ENCODE measurements around the gene MTURN.
A peak's percentile ranks its signal among the peaks of the same experiment; 100 is the strongest.
"Not testable (repeated sequence)": the region's sequence is repeated elsewhere in the genome, so short reads cannot be mapped to it uniquely, and the experiment has no call there.

MTURN gene

GRCh38 chr7:30134611-30135300, at the start of gene MTURN:
Gene MTURN (plus strand): TSS chr7:30134986. CDS start chr7:30135137, 151 bp downstream.
- peak; percentile 77 for DNase-seq

DNA sequence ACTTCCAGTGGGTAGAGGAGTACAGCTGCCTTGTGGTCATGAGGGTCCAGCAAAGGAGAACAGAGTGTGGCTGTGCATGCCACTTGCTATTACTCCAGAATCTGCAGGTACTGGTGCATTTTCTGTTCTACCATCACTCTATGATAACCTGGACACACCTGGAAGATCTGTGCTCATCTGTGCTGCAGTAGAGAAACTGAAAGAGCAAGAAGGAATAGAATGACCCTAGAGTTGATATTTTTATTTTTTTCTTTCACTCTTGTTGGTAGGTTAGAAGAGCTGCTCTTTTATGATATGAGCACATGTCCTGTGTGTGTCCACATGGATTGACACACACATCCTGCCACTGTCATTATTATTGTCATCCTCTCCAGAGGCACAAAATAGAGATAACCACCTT, 48.3 kb upstream of the MTURN start:
- no peak for DNase-seq

GRCh38 chr7:30087371-30087770, 47.4 kb upstream of the MTURN start:
- DNase-seq, result no peak

GRCh38 chr7:30088362-30088761, 46.4 kb upstream of the MTURN start:
- no peak for DNase-seq

DNA sequence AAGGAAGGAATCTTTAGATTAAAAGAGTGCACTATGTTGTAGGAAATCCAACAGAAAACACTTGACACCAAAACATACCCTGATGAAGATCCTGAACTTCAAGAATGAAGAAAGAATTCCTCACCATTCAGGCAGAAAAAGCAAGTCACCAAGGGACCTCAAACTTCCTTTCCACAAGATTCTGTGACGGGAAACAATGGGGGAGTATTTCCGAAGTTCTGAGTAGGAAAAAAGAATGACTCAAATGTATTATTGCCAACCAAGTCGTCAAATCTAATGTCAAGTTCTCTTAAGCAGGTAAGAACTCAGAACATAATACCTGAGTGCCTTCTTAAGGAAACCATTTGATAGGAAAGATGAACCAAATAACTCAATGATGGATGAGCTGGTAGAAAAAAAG, 44.7 kb upstream of the MTURN start:
- no peak for DNase-seq

- peak; percentile 43 for DNase-seq
Observed at GRCh38 chr7:30091491-30091912, 43.3 kb upstream of the MTURN start.

DNA sequence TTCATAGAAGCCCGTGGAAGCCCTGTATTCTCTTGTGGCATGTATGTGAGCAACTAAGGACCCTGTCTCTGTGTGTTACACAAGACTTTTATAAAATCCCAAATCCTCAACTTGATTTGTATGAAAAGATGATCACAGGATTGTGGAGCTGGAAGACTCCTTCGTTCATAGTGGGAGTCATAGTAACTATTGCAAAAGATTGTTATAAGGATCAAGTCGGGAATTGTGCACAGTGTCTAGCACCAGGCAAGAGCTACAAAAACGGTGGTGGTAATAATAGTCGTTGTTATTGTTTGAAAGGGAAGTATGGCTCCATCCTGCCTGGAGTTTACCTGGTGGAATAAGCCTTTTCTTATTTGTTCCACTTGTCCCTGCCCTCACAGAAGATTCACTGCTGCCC, 42.8 kb upstream of the MTURN start:
- no peak for DNase-seq

- DNase-seq, result no peak
Observed at GRCh38 chr7:30093420-30093952, 41.3 kb upstream of the MTURN start.

GRCh38 chr7:30098599-30098998, 36.2 kb upstream of the MTURN start:
- not testable (repeated sequence) for DNase-seq

DNA sequence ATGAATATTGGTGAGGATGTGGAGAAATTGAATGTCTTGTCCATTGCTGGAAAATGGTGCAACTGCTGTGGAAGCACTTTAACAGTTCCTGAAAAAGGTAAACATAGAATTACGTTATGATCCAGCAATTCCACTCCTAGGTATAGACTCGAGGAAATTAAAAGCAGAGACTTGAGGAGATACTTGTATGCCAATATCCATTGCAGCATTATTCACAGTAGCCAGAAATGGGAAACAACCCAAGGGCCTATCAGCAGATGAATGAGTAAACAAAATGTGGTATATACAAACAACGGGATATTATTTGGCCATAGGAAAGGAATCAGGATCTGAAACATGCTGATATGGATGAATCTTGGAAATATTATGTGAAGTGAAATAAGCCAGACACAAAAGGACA, 32.5 kb upstream of the MTURN start:
- no peak for DNase-seq

DNA sequence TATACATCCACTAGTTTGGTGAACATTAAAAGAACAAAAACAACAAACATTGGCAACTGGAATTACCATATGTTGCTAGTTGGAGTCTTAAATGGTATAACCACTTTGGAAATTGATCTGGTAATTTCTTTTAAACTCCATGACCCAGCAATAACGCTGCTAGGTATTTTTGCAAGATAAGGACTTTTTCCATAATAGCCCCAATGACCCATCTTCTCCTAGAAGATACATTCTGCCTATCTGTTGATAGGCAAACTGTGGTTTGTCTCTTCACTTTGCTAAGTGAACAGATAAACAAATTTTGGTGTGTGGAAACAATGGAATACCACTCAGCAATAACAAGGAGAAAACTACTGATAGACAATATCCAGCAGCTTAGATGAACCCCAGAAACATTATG, 30.6 kb upstream of the MTURN start:
- DNase-seq, result no peak

DNA sequence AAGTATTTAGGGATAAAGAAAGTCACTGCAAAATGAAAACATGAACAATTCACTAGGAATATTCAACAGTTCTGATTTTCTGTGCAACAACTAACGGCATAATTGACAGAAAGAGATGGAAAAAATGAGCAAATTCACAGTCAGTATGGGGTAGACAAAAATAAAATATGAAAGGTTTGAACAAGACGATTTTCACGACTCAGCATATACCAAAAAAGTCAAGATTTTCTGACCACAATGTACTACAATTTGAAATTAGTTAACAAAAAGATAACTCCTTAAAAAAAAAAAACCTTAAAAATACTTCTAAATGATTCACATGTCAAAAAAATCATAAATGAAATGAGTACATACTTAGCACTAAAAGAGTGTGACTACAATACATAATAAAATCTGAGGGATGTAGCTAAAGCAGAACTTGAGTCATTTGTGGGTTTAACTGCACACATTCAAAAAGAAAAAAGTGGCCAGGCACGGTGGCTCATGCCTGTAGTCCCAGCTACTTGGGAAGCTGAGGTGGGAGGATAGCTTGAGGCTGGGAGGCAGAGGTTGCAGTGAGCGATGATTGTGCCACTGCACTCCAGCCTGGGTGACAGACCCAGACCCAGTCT, 22.6 kb upstream of the MTURN start:
- no peak for DNase-seq

DNA sequence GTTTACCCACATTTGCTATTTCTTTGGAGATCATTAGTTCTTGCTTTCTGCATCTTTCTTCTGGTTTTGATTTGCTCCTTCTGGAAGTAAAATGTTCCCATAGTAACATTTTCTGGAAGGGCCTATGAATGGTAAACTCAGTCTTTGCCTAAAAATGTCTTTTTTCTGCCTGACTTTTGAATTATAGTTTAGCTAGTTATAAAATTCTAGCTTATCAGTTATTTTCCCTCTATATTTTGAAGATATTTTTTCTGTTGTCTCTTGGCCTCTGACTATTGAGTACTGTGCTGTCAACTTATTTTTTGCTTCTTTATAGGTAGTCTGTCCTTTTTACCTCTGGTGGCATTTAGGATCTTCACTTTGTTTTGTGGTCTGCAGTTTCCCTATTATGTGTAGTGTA, 21.6 kb upstream of the MTURN start:
- DNase-seq, result no peak

- no peak for DNase-seq
Observed at GRCh38 chr7:30114536-30115238, 20.1 kb upstream of the MTURN start.

- DNase-seq, result no peak
Observed at GRCh38 chr7:30115709-30116297, 19.0 kb upstream of the MTURN start.

DNA sequence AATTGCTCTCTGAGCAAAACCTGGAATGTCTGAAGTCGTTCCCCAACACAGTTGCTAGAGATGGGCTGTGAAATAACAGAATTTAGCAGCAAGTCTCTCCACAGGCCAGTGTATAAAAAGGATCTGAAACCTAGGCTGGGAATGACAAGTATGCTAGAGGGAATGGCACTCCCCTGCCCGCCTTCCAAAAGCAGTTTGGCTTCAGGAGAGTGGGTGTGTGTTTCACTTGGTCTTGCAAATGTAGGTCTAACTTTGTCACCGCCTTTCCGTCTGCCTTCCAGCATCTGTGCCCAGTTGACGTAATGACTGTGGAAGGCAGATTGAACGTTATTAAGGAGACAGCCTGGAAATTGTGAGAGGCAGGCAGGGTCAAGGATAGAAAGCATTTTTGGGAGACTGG, 18.0 kb upstream of the MTURN start:
- DNase-seq, result no peak

DNA sequence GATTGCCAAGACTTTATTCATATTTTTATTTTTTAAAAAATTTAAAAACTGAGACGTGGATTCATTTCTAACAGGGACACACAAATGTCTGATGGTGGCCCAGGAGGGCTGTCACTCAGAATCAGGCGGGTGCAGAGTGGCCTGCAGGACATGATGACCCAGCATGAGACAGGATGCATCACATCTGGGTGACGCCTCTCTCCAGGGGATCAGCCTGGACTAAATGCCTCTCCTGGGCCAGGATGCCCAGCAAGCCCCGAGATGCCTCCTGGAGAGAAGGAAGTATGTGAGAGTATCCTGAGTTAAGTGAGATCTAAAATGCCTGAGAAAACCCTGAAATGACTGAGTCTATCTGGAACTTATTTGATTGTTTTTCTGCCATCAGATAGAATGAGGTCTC, 16.9 kb upstream of the MTURN start:
- DNase-seq, result no peak

GRCh38 chr7:30119890-30120577, 14.8 kb upstream of the MTURN start:
- no peak for DNase-seq

GRCh38 chr7:30133736-30134610, 813 bp upstream of the MTURN start:
- no peak for DNase-seq

- DNase-seq, result no peak
Observed at GRCh38 chr7:30135301-30136116, 723 bp downstream of the MTURN start.

DNA sequence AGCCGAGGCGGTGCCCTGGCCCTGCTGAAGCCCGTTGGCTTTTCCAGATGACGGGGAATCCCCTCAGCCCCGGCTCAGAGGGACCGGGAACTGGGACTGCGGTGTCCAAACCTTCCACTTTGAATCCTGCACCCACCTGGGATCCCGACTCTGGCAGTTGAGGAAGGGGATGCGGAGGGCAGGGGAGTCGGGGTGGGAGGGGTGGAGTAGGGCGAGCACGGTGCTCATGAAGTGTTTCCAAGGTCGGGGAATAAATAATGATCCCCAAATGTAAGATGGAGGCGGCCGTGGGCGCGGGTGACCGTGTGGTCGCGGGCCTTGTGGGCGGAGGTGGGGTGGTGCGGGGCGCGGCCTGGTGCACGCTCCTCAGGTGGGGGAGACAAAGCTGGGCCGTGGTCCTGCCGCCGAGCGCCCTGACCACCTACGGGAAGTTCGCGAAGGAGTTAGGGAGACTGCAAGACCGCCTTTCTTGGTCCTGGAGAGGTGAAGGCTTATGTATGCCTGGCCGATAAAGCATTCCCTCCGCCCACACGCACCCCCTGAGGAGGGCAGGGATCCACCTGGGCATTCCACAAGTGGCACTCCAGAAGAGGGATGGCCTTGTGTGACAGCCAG, 1.4 kb downstream of the MTURN start:
- DNase-seq, result no peak

All from amniotic stem cell (primary cell).